AG10803 (cell line): ENCODE data around the gene BRSK1.
A peak's percentile ranks its signal among the peaks of the same experiment; 100 is the strongest.

Experiments used
- DNase-seq: peaks from one replicate; pipeline ENCODE4 v3.0.0; 2010; ENCODE audit warnings: low read depth
- H3K4me3 ChIP-seq: 2 replicates; pipeline ENCODE4 v1.5.1; 2011; ENCODE audit warnings: mild to moderate bottlenecking, low read length, control low read depth
- CTCF ChIP-seq: conservative IDR thresholded peaks from 2 replicates; pipeline ENCODE4 v1.5.1; 2011; ENCODE audit warnings: mild to moderate bottlenecking, low read length, control low read depth, inconsistent platforms

Gene BRSK1

GRCh38 chr19:55242517-55242916, 41.3 kb upstream of the BRSK1 start:
- no peak for DNase-seq
- H3K4me3 ChIP-seq = no peak overlapping the region
- TF ChIP-seq CTCF = no peak

- DNase-seq = no peak
- no peak for TF ChIP-seq CTCF
- H3K4me3 ChIP-seq = no peak overlapping the region
Measured at GRCh38 chr19:55244004-55244680, 39.7 kb upstream of the BRSK1 start.

- no peak for DNase-seq
- TF ChIP-seq CTCF = no peak
Measured at GRCh38 chr19:55245236-55245904, 38.4 kb upstream of the BRSK1 start.

GRCh38 chr19:55246462-55247451, 37.0 kb upstream of the BRSK1 start:
- no peak for TF ChIP-seq CTCF
- no peak for DNase-seq
- H3K4me3 ChIP-seq = no peak overlapping the region

More at GRCh38 chr19:55245236-55245904, 38.4 kb upstream of the BRSK1 start:
- no peak overlapping the region for H3K4me3 ChIP-seq

GRCh38 chr19:55247621-55248099, 36.1 kb upstream of the BRSK1 start:
- DNase-seq = peak; percentile 52
- H3K4me3 ChIP-seq = no peak overlapping the region
- no peak for TF ChIP-seq CTCF

GRCh38 chr19:55248166-55248675, 35.6 kb upstream of the BRSK1 start:
- DNase-seq = no peak
- no peak overlapping the region for H3K4me3 ChIP-seq
- no peak for TF ChIP-seq CTCF
